ENCODE measurements around the gene CD38.

GRCh38 chr4:15881820-15882219 lies 103.7 kb downstream of the CD38 start:
- TF ChIP-seq CTCF (IDR thresholded peaks at IDR 0.05) (no peak), ZFX (IDR thresholded peaks at IDR 0.05; ENCODE audit: borderline replicate concordance) (no peak)

Data from 22Rv1 (cell line).